Esophagus muscularis mucosa (tissue), 4 donors: ENCODE results near the gene HNRNPF.
"Not testable (repeated sequence)": the region's sequence is repeated elsewhere in the genome, so short reads cannot be mapped to it uniquely, and the experiment has no call there.

Experiments used
- EP300 ChIP-seq: sonication (generic); formaldehyde crosslinking; IDR thresholded peaks from one replicate; pipeline ENCODE4 v1.6.1; 2017; ENCODE audit warnings: antibody characterized with exemption
- POLR2A ChIP-seq: fragments of 450-650 bp; IDR thresholded peaks from one replicate; pipeline ENCODE4 v1.6.1; 2017; ENCODE audit warnings: antibody characterized with exemption, moderate library complexity, mild to moderate bottlenecking, low read depth
- POLR2AphosphoS5 ChIP-seq, 2 donors: sonication (generic); formaldehyde crosslinking; IDR thresholded peaks; one replicate each; pipeline ENCODE4 v1.6.1; 2017; ENCODE audit warnings: antibody characterized with exemption in 2 of 2
- TF ChIP-seq, protein P1 (sequence below), 3 experiments: fragments of 200-600 bp in 2 of 3; fragments of 450-650 bp in 1 of 3; sonication (generic) in 2 of 3; IDR thresholded peaks; one replicate each; pipeline ENCODE4 v1.5.1; 2017 to 2019; ENCODE audit warnings: antibody characterized with exemption in 3 of 3, mild to moderate bottlenecking in 2 of 3, moderate library complexity in 1 of 3

DNA sequence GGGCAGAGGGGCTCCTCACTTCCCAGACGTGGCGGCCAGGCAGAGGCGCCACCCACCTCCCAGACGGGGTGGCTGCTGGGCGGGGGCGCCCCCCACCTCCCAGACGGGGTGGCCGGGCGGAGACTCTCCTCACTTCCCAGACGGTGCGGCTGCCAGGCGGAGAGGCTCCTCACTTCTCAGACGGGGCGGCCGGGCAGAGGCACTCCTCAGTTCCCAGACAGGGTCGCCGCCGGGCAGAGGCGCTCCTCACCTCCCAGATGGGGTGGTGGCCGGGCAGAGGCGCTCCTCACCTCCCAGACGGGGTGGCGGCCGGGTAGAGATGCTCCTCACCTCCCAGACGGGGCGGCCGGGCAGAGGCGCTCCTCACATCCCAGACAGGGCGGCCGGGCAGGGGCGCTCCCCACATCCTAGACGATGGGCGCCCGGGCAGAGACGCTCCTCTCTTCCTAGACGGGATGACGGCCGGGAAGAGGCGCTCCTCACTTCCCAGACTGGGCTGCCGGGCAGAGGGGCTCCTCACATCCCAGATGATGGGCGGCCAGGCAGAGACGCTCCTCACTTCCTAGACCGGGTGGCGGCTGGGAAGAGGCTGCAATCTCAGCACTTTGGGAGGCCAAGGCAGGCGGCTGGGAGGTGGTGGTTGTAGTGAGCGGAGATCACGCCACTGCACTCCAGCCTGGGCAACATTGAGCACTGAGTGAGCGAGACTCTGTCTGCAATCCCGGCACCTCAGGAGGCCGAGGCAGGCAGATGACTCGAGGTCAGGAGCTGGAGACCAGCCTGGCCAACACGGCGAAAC, 37.4 kb upstream of the HNRNPF start:
- TF ChIP-seq, protein P1, sequence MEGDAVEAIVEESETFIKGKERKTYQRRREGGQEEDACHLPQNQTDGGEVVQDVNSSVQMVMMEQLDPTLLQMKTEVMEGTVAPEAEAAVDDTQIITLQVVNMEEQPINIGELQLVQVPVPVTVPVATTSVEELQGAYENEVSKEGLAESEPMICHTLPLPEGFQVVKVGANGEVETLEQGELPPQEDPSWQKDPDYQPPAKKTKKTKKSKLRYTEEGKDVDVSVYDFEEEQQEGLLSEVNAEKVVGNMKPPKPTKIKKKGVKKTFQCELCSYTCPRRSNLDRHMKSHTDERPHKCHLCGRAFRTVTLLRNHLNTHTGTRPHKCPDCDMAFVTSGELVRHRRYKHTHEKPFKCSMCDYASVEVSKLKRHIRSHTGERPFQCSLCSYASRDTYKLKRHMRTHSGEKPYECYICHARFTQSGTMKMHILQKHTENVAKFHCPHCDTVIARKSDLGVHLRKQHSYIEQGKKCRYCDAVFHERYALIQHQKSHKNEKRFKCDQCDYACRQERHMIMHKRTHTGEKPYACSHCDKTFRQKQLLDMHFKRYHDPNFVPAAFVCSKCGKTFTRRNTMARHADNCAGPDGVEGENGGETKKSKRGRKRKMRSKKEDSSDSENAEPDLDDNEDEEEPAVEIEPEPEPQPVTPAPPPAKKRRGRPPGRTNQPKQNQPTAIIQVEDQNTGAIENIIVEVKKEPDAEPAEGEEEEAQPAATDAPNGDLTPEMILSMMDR (IDR thresholded peaks at IDR 0.05) = not testable (repeated sequence)
- TF ChIP-seq EP300; POLR2A; POLR2AphosphoS5 (IDR thresholded peaks at IDR 0.05): not testable (repeated sequence)
